ENCODE data around the gene DTNBP1. TPM values are rescaled to one million over a fixed set of nuclear protein-coding genes. Genes with fewer than 3 reads are reported as not detected.

DTNBP1 gene
- total RNA-seq, 3 donors from 2014 or later = 14.6 to 22.0 (median 19.5) TPM

GRCh38 chr6:15539722-15540270 lies 123.0 kb downstream of the DTNBP1 start:
- no peaks in the 10 kb centered on the region for H3K4me1 ChIP-seq
- H3K36me3 ChIP-seq = no peaks in the 10 kb centered on the region
- no peaks in the 10 kb centered on the region for H3K9me3 ChIP-seq
- H3K4me3 ChIP-seq = no peak overlapping the region
- intact Hi-C loops (cut with DNase I; ENCODE audit: low total_unique reads) = loop anchor here (5.0 kb wide), 1 partner anchor 1422 kb away; the partner anchor contains the start of gene CD83
- no peaks in the 10 kb centered on the region for H3K27me3 ChIP-seq
- no peak for DNase-seq (ENCODE audit: low spot score in 2 of 2)
- H3K27ac ChIP-seq = no peak overlapping the region
- TF ChIP-seq POLR2AphosphoS5 (IDR thresholded peaks at IDR 0.05) (no peak), POLR2A (IDR thresholded peaks at IDR 0.05) (no peak), CTCF (IDR thresholded peaks at IDR 0.05) (no peak)

- intact Hi-C loops (cut with DNase I; ENCODE audit: low total_unique reads) = loop anchor here (5.0 kb wide), 1 partner anchor 1422 kb away; the partner anchor contains the start of gene CD83
- no peaks in the 10 kb centered on the region for H3K27me3 ChIP-seq
- H3K4me3 ChIP-seq = no peak overlapping the region
- H3K27ac ChIP-seq = no peak overlapping the region
- no peaks in the 10 kb centered on the region for H3K36me3 ChIP-seq
- H3K9me3 ChIP-seq = no peaks in the 10 kb centered on the region
- DNase-seq (ENCODE audit: low spot score in 2 of 2) = no peak
- TF ChIP-seq CTCF (IDR thresholded peaks at IDR 0.05) = no peak
- no peak for TF ChIP-seq POLR2AphosphoS5 (IDR thresholded peaks at IDR 0.05)
- TF ChIP-seq POLR2A (IDR thresholded peaks at IDR 0.05) = no peak
- H3K4me1 ChIP-seq = no peaks in the 10 kb centered on the region
Observed at GRCh38 chr6:15538766-15539495, 123.9 kb downstream of the DTNBP1 start.

GRCh38 chr6:15538106-15538505 lies 124.7 kb downstream of the DTNBP1 start:
- Histone ChIP-seq H3K9me3 (no peaks in the 10 kb centered on the region), H3K4me1 (no peaks in the 10 kb centered on the region), H3K36me3 (no peaks in the 10 kb centered on the region), H3K27ac (no peak overlapping the region), H3K4me3 (no peak overlapping the region), H3K27me3 (no peaks in the 10 kb centered on the region)
- no peak for DNase-seq (ENCODE audit: low spot score in 2 of 2)
- intact Hi-C loops (cut with DNase I; ENCODE audit: low total_unique reads) = loop anchor here (5.0 kb wide), 1 partner anchor 1421 kb away; the partner anchor contains the start of gene CD83
- TF ChIP-seq CTCF (IDR thresholded peaks at IDR 0.05) (no peak), POLR2A (IDR thresholded peaks at IDR 0.05) (no peak), POLR2AphosphoS5 (IDR thresholded peaks at IDR 0.05) (no peak)

GRCh38 chr6:15536198-15536955 lies 126.5 kb downstream of the DTNBP1 start:
- Histone ChIP-seq H3K9me3 (no peaks in the 10 kb centered on the region), H3K4me3 (no peak overlapping the region), H3K27me3 (no peaks in the 10 kb centered on the region), H3K36me3 (no peaks in the 10 kb centered on the region), H3K4me1 (no peaks in the 10 kb centered on the region), H3K27ac (no peak overlapping the region)
- intact Hi-C loops (cut with DNase I; ENCODE audit: low total_unique reads) = loop anchor here (5.0 kb wide), 1 partner anchor 1419 kb away; the partner anchor contains the start of gene CD83
- TF ChIP-seq CTCF (IDR thresholded peaks at IDR 0.05) (no peak), POLR2AphosphoS5 (IDR thresholded peaks at IDR 0.05) (no peak), POLR2A (IDR thresholded peaks at IDR 0.05) (no peak)
- DNase-seq (ENCODE audit: low spot score in 2 of 2) = no peak

Measured in breast epithelium (tissue), 4 donors.